ENCODE results near the gene IFI27L2. TPM values are rescaled to one million over a fixed set of nuclear protein-coding genes. Genes with fewer than 3 reads are reported as not detected.

Gene IFI27L2
- total RNA-seq, 3 donors from 2014 or later (not counting 1 experiment from before 2014, with no cell fraction given): 36.3 to 55.1 (median 39.8) TPM

GRCh38 chr14:94097091-94097490, 32.3 kb downstream of the IFI27L2 start:
- H3K27ac Mint-ChIP-seq: no peak overlapping the region
- Histone ChIP-seq H3K27me3 (ENCODE audit: control insufficient read depth, insufficient read depth, low read length) (no peaks in the 10 kb centered on the region), H3K4me3 (ENCODE audit: low read length) (no peak overlapping the region), H3K9me3 (ENCODE audit: control insufficient read depth, insufficient read depth, low read length) (no peaks in the 10 kb centered on the region), H3K4me1 (ENCODE audit: control insufficient read depth, insufficient read depth, low read length) (no peaks in the 10 kb centered on the region), H3K27ac (ENCODE audit: low read length) (no peak overlapping the region), H3K36me3 (ENCODE audit: control insufficient read depth, insufficient read depth, low read length) (no peaks in the 10 kb centered on the region)
- no peak for ATAC-seq
- no peak overlapping the region for H3K4me3 Mint-ChIP-seq
- no peaks in the 10 kb centered on the region for H3K36me3 Mint-ChIP-seq
- TF ChIP-seq, protein P1, sequence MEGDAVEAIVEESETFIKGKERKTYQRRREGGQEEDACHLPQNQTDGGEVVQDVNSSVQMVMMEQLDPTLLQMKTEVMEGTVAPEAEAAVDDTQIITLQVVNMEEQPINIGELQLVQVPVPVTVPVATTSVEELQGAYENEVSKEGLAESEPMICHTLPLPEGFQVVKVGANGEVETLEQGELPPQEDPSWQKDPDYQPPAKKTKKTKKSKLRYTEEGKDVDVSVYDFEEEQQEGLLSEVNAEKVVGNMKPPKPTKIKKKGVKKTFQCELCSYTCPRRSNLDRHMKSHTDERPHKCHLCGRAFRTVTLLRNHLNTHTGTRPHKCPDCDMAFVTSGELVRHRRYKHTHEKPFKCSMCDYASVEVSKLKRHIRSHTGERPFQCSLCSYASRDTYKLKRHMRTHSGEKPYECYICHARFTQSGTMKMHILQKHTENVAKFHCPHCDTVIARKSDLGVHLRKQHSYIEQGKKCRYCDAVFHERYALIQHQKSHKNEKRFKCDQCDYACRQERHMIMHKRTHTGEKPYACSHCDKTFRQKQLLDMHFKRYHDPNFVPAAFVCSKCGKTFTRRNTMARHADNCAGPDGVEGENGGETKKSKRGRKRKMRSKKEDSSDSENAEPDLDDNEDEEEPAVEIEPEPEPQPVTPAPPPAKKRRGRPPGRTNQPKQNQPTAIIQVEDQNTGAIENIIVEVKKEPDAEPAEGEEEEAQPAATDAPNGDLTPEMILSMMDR (IDR thresholded peaks at IDR 0.05): no peak
- intact Hi-C loops (cut with micrococcal nuclease): no loop called here
- no peak for DNase-seq
- no peaks in the 10 kb centered on the region for H3K27me3 Mint-ChIP-seq (ENCODE audit: low read depth in 2 of 2)
- 100% methylated on average over 4 of the region's 4 CpGs for WGBS (ENCODE audit: insufficient coverage)
- no peaks in the 10 kb centered on the region for H3K9me3 Mint-ChIP-seq
- H3K4me1 Mint-ChIP-seq: no peaks in the 10 kb centered on the region

- H3K36me3 Mint-ChIP-seq: no peaks in the 10 kb centered on the region
- Histone ChIP-seq H3K9me3 (ENCODE audit: control insufficient read depth, insufficient read depth, low read length) (no peaks in the 10 kb centered on the region), H3K27me3 (ENCODE audit: control insufficient read depth, insufficient read depth, low read length) (no peaks in the 10 kb centered on the region), H3K4me1 (ENCODE audit: control insufficient read depth, insufficient read depth, low read length) (no peaks in the 10 kb centered on the region), H3K4me3 (ENCODE audit: low read length) (no peak overlapping the region), H3K36me3 (ENCODE audit: control insufficient read depth, insufficient read depth, low read length) (no peaks in the 10 kb centered on the region), H3K27ac (ENCODE audit: low read length) (no peak overlapping the region)
- ATAC-seq (no peak), DNase-seq (no peak)
- no peak overlapping the region for H3K4me3 Mint-ChIP-seq
- WGBS (ENCODE audit: insufficient coverage): 100% methylated on average over 2 of the region's 2 CpGs
- H3K27ac Mint-ChIP-seq: no peak overlapping the region
- intact Hi-C loops (cut with micrococcal nuclease): no loop called here
- TF ChIP-seq, protein P1 (IDR thresholded peaks at IDR 0.05): no peak
- H3K4me1 Mint-ChIP-seq: no peaks in the 10 kb centered on the region
- H3K9me3 Mint-ChIP-seq: no peaks in the 10 kb centered on the region
- H3K27me3 Mint-ChIP-seq (ENCODE audit: low read depth in 2 of 2): no peaks in the 10 kb centered on the region
Observed at GRCh38 chr14:94093418-94093817, 36.0 kb downstream of the IFI27L2 start.

- DNase-seq (no peak), ATAC-seq (no peak)
- H3K4me3 Mint-ChIP-seq: no peak overlapping the region
- no peaks in the 10 kb centered on the region for H3K27me3 Mint-ChIP-seq (ENCODE audit: low read depth in 2 of 2)
- H3K36me3 Mint-ChIP-seq: no peaks in the 10 kb centered on the region
- H3K36me3 ChIP-seq (ENCODE audit: control insufficient read depth, insufficient read depth, low read length): no peaks in the 10 kb centered on the region
- no peaks in the 10 kb centered on the region for H3K4me1 ChIP-seq (ENCODE audit: control insufficient read depth, insufficient read depth, low read length)
- H3K27me3 ChIP-seq (ENCODE audit: control insufficient read depth, insufficient read depth, low read length): no peaks in the 10 kb centered on the region
- H3K4me3 ChIP-seq (ENCODE audit: low read length): no peak overlapping the region
- H3K9me3 Mint-ChIP-seq: no peaks in the 10 kb centered on the region
- H3K27ac Mint-ChIP-seq: no peak overlapping the region
- H3K4me1 Mint-ChIP-seq: no peaks in the 10 kb centered on the region
- H3K27ac ChIP-seq (ENCODE audit: low read length): no peak overlapping the region
- WGBS (ENCODE audit: insufficient coverage): 96% methylated on average over 4 of the region's 4 CpGs
- TF ChIP-seq, protein P1 (IDR thresholded peaks at IDR 0.05): no peak
- intact Hi-C loops (cut with micrococcal nuclease): no loop called here
- no peaks in the 10 kb centered on the region for H3K9me3 ChIP-seq (ENCODE audit: control insufficient read depth, insufficient read depth, low read length)
Observed at GRCh38 chr14:94089479-94089878, 39.9 kb downstream of the IFI27L2 start.

DNA sequence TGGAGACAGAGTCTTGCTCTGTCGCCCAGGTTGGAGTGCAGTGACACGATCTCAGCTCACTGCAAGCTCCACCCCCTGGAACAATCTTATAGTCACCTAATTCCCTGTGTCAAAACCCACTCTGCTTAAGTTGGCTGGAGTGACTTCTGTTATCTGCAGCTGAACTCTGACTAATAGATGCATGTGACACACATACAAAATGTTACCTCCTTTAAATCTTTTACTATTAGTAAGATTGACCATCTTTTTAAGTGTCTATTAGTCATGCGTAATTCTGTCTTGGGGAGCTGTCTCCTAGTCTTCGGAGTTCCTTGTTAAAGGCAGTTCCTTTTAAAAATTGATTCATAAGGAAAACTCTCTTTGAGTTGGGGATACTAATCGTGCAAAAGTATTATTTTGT, 40.9 kb downstream of the IFI27L2 start:
- Histone ChIP-seq H3K9me3 (ENCODE audit: control insufficient read depth, insufficient read depth, low read length) (no peaks in the 10 kb centered on the region), H3K27ac (ENCODE audit: low read length) (no peak overlapping the region), H3K36me3 (ENCODE audit: control insufficient read depth, insufficient read depth, low read length) (no peaks in the 10 kb centered on the region), H3K4me1 (ENCODE audit: control insufficient read depth, insufficient read depth, low read length) (no peaks in the 10 kb centered on the region), H3K4me3 (ENCODE audit: low read length) (no peak overlapping the region), H3K27me3 (ENCODE audit: control insufficient read depth, insufficient read depth, low read length) (no peaks in the 10 kb centered on the region)
- no peak overlapping the region for H3K27ac Mint-ChIP-seq
- no peaks in the 10 kb centered on the region for H3K9me3 Mint-ChIP-seq
- DNase-seq (no peak), ATAC-seq (no peak)
- TF ChIP-seq, protein P1 (IDR thresholded peaks at IDR 0.05): no peak
- no peaks in the 10 kb centered on the region for H3K27me3 Mint-ChIP-seq (ENCODE audit: low read depth in 2 of 2)
- H3K4me1 Mint-ChIP-seq: no peaks in the 10 kb centered on the region
- no peak overlapping the region for H3K4me3 Mint-ChIP-seq
- intact Hi-C loops (cut with micrococcal nuclease): no loop called here
- 96% methylated on average over 4 of the region's 5 CpGs for WGBS (ENCODE audit: insufficient coverage)
- H3K36me3 Mint-ChIP-seq: no peaks in the 10 kb centered on the region

All from natural killer cell (primary cell).